Left colon (tissue), 2 donors: ENCODE data around the gene TRIM38. TPM values are rescaled to one million over a fixed set of nuclear protein-coding genes. Genes with fewer than 3 reads are reported as not detected.
"Not testable (repeated sequence)": the region's sequence is repeated elsewhere in the genome, so short reads cannot be mapped to it uniquely, and the experiment has no call there.

ENCODE experiments used
- ATAC-seq: fragments of 200-7000 bp; cut with Tn5 transposase; one replicate; pipeline ENCODE4 v1.9.1; 2020; ENCODE audit warnings: mild to moderate bottlenecking, moderate library complexity
- DNase-seq, 2 donors: peaks; one replicate each; pipeline ENCODE4 v3.0.0-alpha.2; 2020
- intact Hi-C, 2 donors: fragments of 100-400 bp; cut with DNase I in 1 of 2; cut with micrococcal nuclease in 1 of 2; formaldehyde crosslinking; loops; one replicate each; pipeline versions ENCODE4 v1.11.2 to v1.14.0; 2022; cut with DNase I, micrococcal nuclease
- long read RNA-seq: library from polyadenylated mRNA; unstranded; transcript quantifications from one replicate; pipeline ENCODE4 v2.0.0, GENCODE V29; 2021
- total RNA-seq, 2 donors: library from RNA; stranded (reverse); fragmentation: NEBNext Ultra II Directional; extraction: Animal tissue kit (Norgen Biotek cat#: 25700); gene quantifications; one replicate each; pipeline ENCODE4 v1.2.1, GENCODE V29; 2021
- donor health status: DM: no; HTN: no; CAD: no.
- donor health status: DM: yes; HTN: yes; CAD: no.

Gene TRIM38
- 10 to 100 TPM in 1 of 2 donors, 1 to 10 TPM in 1; 9.6 to 13.2 TPM for total RNA-seq
- long read RNA-seq, full-length matches to known transcripts: 4 of 16 reads
- long read RNA-seq, partial matches to known transcripts: 6 of 16 reads
- long read RNA-seq, other reads (novel, unspliced or antisense): 6 of 16 reads

GRCh38 chr6:25962149-25963127 lies at the start of gene TRIM38:
TRIM38 (plus strand) TSS chr6:25962802; CDS start chr6:25966523, 3,721 bp downstream.
- intact Hi-C loops: no loop called here
- DNase-seq (peak; percentile 80 to 86), ATAC-seq (peak; percentile 92)

GRCh38 chr6:25913741-25914140 lies 48.9 kb upstream of the TRIM38 start:
- DNase-seq (no peak), ATAC-seq (no peak)
- intact Hi-C loops: no loop called here

- intact Hi-C loops: no loop called here
- ATAC-seq: no peak
These were observed 46.3 kb upstream of the TRIM38 start for GRCh38 chr6:25916330-25916729.

GRCh38 chr6:25916789-25917490 lies 45.7 kb upstream of the TRIM38 start:
- ATAC-seq: no peak
- intact Hi-C loops: no loop called here
- DNase-seq: no peak

More at GRCh38 chr6:25916330-25916729, 46.3 kb upstream of the TRIM38 start:
- DNase-seq: no peak

GRCh38 chr6:25918083-25918683 lies 44.4 kb upstream of the TRIM38 start:
- DNase-seq: no peak
- no peak for ATAC-seq
- intact Hi-C loops: no loop called here

GRCh38 chr6:25919657-25920056 lies 42.9 kb upstream of the TRIM38 start:
- intact Hi-C loops: no loop called here
- DNase-seq (no peak), ATAC-seq (no peak)

GRCh38 chr6:25921525-25922203 lies 40.9 kb upstream of the TRIM38 start:
- ATAC-seq (no peak), DNase-seq (no peak)
- intact Hi-C loops: no loop called here

- intact Hi-C loops: no loop called here
- ATAC-seq (no peak), DNase-seq (no peak)
These were observed 40.3 kb upstream of the TRIM38 start for GRCh38 chr6:25922301-25922700.

GRCh38 chr6:25925876-25926275 lies 36.7 kb upstream of the TRIM38 start:
- ATAC-seq (no peak), DNase-seq (no peak)
- intact Hi-C loops: no loop called here

- DNase-seq: no peak
- intact Hi-C loops: no loop called here
- no peak for ATAC-seq
These were observed 35.4 kb upstream of the TRIM38 start for GRCh38 chr6:25927178-25927577.

- intact Hi-C loops: no loop called here
- no peak for ATAC-seq
- DNase-seq: no peak
These were observed 34.8 kb upstream of the TRIM38 start for GRCh38 chr6:25927756-25928216.

- ATAC-seq (peak; percentile 49), DNase-seq (no peak)
- intact Hi-C loops: no loop called here
These were observed 33.9 kb upstream of the TRIM38 start for GRCh38 chr6:25928562-25929324.

GRCh38 chr6:25929785-25930184 lies 32.8 kb upstream of the TRIM38 start:
- ATAC-seq, intact Hi-C loops, DNase-seq: not testable (repeated sequence)

GRCh38 chr6:25930532-25931410 lies 31.8 kb upstream of the TRIM38 start, which contains the start of gene SLC17A2:
SLC17A2 (minus strand) TSS chr6:25930691; CDS start chr6:25925796, 4,895 bp downstream.
- intact Hi-C loops: no loop called here
- peak; percentile 52 for ATAC-seq
- no peak for DNase-seq

GRCh38 chr6:25931411-25931709 lies 31.2 kb upstream of the TRIM38 start:
- intact Hi-C loops: no loop called here
- ATAC-seq (no peak), DNase-seq (no peak)

- no peak for ATAC-seq
- intact Hi-C loops: no loop called here
- DNase-seq: no peak
These were observed 28.4 kb upstream of the TRIM38 start for GRCh38 chr6:25934156-25934555.

GRCh38 chr6:25934735-25935313 lies 27.8 kb upstream of the TRIM38 start:
- no peak for DNase-seq
- intact Hi-C loops: no loop called here
- ATAC-seq: no peak
